SU-DHL-6 (cell line): ENCODE data around the gene PGAM2.

Source experiments
- EZH2phosphoT487 ChIP-seq: fragments of 200-600 bp; sonication (generic), shearing (Covaris generic); conservative IDR thresholded peaks from 2 replicates; pipeline ENCODE4 v1.6.1; 2018; ENCODE audit warnings: mild to moderate bottlenecking, antibody characterized with exemption, low read length, moderate library complexity, mixed read lengths
- TF ChIP-seq, protein P1 (sequence below): fragments of 200-600 bp; sonication (generic); IDR thresholded peaks from one replicate; pipeline ENCODE4 v1.5.1; 2017; ENCODE audit warnings: antibody characterized with exemption, mild to moderate bottlenecking, low read length, moderate library complexity; ENCODE audit not compliant: insufficient read depth, poor library complexity, severe bottlenecking

DNA sequence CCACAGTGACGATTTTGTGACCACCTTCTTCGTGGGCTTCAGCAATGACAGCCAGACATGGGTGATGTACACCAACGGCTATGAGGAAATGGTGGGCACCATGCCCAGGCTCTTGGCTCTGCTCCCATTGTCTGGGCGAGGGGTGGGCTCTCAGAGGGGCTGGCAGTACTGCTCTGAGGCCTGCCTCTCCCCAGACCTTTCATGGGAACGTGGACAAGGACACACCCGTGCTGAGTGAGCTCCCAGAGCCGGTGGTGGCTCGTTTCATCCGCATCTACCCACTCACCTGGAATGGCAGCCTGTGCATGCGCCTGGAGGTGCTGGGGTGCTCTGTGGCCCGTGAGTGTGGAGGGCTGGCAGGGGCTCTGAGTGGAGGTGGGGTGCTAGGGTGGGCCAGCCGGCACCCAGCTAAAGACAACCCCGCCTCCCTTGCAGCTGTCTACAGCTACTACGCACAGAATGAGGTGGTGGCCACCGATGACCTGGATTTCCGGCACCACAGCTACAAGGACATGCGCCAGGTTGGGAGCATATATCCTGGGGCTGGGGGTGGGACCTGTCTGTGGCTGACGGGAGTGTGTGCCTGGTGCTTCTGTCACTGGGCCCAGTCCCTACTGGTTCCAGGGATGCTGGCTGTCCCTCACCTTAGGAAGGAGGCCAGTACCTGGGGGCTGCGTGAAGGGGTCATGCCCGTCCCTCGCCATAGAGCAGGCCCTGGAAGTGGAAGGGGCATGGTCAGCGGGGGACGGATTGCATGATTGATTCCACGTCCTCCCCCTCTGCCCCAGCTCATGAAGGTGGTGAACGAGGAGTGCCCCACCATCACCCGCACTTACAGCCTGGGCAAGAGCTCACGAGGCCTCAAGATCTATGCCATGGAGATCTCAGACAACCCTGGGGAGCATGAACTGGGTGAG is 45.6 kb upstream of the PGAM2 start:
- TF ChIP-seq, protein P1, sequence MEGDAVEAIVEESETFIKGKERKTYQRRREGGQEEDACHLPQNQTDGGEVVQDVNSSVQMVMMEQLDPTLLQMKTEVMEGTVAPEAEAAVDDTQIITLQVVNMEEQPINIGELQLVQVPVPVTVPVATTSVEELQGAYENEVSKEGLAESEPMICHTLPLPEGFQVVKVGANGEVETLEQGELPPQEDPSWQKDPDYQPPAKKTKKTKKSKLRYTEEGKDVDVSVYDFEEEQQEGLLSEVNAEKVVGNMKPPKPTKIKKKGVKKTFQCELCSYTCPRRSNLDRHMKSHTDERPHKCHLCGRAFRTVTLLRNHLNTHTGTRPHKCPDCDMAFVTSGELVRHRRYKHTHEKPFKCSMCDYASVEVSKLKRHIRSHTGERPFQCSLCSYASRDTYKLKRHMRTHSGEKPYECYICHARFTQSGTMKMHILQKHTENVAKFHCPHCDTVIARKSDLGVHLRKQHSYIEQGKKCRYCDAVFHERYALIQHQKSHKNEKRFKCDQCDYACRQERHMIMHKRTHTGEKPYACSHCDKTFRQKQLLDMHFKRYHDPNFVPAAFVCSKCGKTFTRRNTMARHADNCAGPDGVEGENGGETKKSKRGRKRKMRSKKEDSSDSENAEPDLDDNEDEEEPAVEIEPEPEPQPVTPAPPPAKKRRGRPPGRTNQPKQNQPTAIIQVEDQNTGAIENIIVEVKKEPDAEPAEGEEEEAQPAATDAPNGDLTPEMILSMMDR, result no peak
- no peak for TF ChIP-seq EZH2phosphoT487
